ENCODE measurements around the gene CAMK4. TPM values are rescaled to one million over a fixed set of nuclear protein-coding genes. Genes with fewer than 3 reads are reported as not detected.

Gene CAMK4
- total and polyA plus RNA-seq, 2 of the 8 experiments (the other 6 are each of a cell fraction or from before 2014, with no cell fraction given): 1.8 to 8.3 TPM

DNA sequence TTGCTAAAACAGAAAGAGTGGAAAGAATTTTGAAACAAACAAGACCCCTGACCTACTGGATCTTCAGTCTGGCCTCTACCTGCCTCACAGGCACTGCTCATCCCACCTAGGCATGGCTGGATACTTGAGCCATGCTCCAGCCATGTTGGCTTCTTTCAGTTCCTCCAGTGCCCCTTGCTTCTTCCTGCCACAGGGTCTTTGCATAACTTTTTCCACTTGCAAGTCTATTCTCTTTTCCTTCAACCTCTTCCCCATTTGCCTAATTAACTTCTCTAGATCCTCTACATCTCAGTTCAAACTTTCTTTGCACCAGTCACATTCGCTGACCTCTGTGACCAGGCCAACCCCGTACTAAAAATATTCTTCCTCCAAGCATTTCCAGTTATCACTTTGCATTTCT, 237.8 kb downstream of the CAMK4 start:
- no peaks in the 10 kb centered on the region for H3K79me1 ChIP-seq (ENCODE audit: low read depth, low read length)
- POLR2A ChIA-PET (ENCODE audit: partially characterized antibody): no interaction called here

More for the DNA sequence above, 237.8 kb downstream of the CAMK4 start:
- no peak overlapping the region for H4K8ac ChIP-seq (ENCODE audit: extremely low read depth, insufficient read depth, low read length)
- H4K5ac ChIP-seq (ENCODE audit: insufficient read length, low read depth, low read length): no peak overlapping the region
- no peak overlapping the region for H2BK5ac ChIP-seq (ENCODE audit: low read depth, low read length)
- no peak overlapping the region for H2BK20ac ChIP-seq (ENCODE audit: low read length)
- TF ChIP-seq, protein P1, sequence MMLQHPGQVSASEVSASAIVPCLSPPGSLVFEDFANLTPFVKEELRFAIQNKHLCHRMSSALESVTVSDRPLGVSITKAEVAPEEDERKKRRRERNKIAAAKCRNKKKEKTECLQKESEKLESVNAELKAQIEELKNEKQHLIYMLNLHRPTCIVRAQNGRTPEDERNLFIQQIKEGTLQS (IDR thresholded peaks at IDR 0.05; ENCODE audit: insufficient read depth, low read depth, low read length): no peak
- no peak for TF ChIP-seq SP1 (IDR thresholded peaks at IDR 0.05; ENCODE audit: low read depth, low read length)
- no peak for FAIRE-seq
- H3K56ac ChIP-seq (replicated peaks; ENCODE audit: insufficient read length, low read depth, low read length): no peak overlapping the region
- no peaks in the 10 kb centered on the region for H3K9me3 ChIP-seq (ENCODE audit: insufficient read depth in 2 of 2, low read depth in 1 of 2, low read length in 1 of 2)
- no peaks in the 10 kb centered on the region for H3K23me2 ChIP-seq (ENCODE audit: low read depth, low read length)
- CTCF ChIA-PET (ENCODE audit: partially characterized antibody): interaction anchor here (0.6 to 4.3 kb wide), 32 partner anchors 7 to 313 kb away, joined by 3 to 28 read pairs (median 4); partner anchors contain the start of gene CAMK4
- no peak overlapping the region for H3K4ac ChIP-seq (replicated peaks; ENCODE audit: insufficient read length, low read depth, low read length)
- H3K79me2 ChIP-seq (ENCODE audit: control insufficient read depth in 1 of 2, insufficient read depth in 2 of 2, low read length in 2 of 2): no peaks in the 10 kb centered on the region
- H3K36me3 ChIP-seq (ENCODE audit: control insufficient read depth in 2 of 4, insufficient read depth in 4 of 4, low read length in 3 of 4): no peaks in the 10 kb centered on the region
- no peak overlapping the region for H2BK12ac ChIP-seq (ENCODE audit: low read depth, low read length)
- H3K4me2 ChIP-seq (ENCODE audit: insufficient read depth in 1 of 2, low read depth in 2 of 2, low read length in 2 of 2): no peak overlapping the region
- no peak overlapping the region for H3K18ac ChIP-seq (ENCODE audit: extremely low read depth, low read length)
- no peaks in the 10 kb centered on the region for H3K27me3 ChIP-seq (replicated peaks in 1 of 4; ENCODE audit: control insufficient read depth in 3 of 4, extremely low read depth in 1 of 4, insufficient read depth in 3 of 4, low read length in 3 of 4)
- no peak overlapping the region for H3K27ac ChIP-seq (ENCODE audit: low read depth, low read length)
- 100% methylated on average over 2 of the region's 2 CpGs; no CpG with 5 or more reads in 1 of the 2 experiments for WGBS, 2 experiments (ENCODE audit: extremely low coverage in 1 of 2, insufficient coverage in 1 of 2, insufficient read length in 1 of 2, insufficient replicate concordance in 2 of 2, low coverage in 1 of 2, low lambda C conversion rate in 2 of 2, missing lambda C conversion rate in 1 of 2)
- no peak overlapping the region for H3K23ac ChIP-seq (ENCODE audit: insufficient read length)
- no peak overlapping the region for H3K4me3 ChIP-seq (ENCODE audit: extremely low read depth in 1 of 4, insufficient read depth in 2 of 4, low read depth in 3 of 4, low read length in 4 of 4)
- H4K20me1 ChIP-seq (replicated peaks in 1 of 2; ENCODE audit: control insufficient read depth in 1 of 2, insufficient read depth in 2 of 2, low read length in 2 of 2): no peaks in the 10 kb centered on the region
- H2AFZ ChIP-seq (ENCODE audit: low read length): no peak overlapping the region
- no peak overlapping the region for H4K91ac ChIP-seq (replicated peaks; ENCODE audit: insufficient read length, low read length)
- H2BK15ac ChIP-seq (ENCODE audit: low read length): 0 out of 2 replicates have a peak overlapping the region, but pooled peaks have one; percentile 46
- H3K4me1 ChIP-seq (replicated peaks in 1 of 4; ENCODE audit: control insufficient read depth in 3 of 4, insufficient read depth in 4 of 4, low read length in 3 of 4): peaks cover 0 to 3% (median 3%) of the 10 kb centered on the region in 4 experiments; a peak in 3 of 7 replicates
- H3K9ac ChIP-seq (replicated peaks in 1 of 4; ENCODE audit: extremely low read depth in 1 of 4, low read depth in 3 of 4, low read length in 3 of 4): no peak overlapping the region
- no peak overlapping the region for H2BK120ac ChIP-seq (replicated peaks; ENCODE audit: low read depth, low read length)
- H3K14ac ChIP-seq (ENCODE audit: insufficient read length): no peak overlapping the region
- no peak for DNase-seq (ENCODE audit: low read depth in 1 of 2, low spot score in 2 of 2)
- no peak overlapping the region for H2AK5ac ChIP-seq (ENCODE audit: low read depth, low read length)

All from H1 (cell line).